Activated CD4-positive, alpha-beta T cell treated with anti-CD3 and anti-CD28 coated beads for 36 hours (primary cell): Measurements from ENCODE around the gene BEST4. TPM values are rescaled to one million over a fixed set of nuclear protein-coding genes. Genes with fewer than 3 reads are reported as not detected.
"Not testable (repeated sequence)": the region's sequence is repeated elsewhere in the genome, so short reads cannot be mapped to it uniquely, and the experiment has no call there.

Experiments
- ATAC-seq: fragments of 200-7000 bp; cut with Tn5 transposase; one replicate; pipeline ENCODE4 v1.10.0; 2021; ENCODE audit warnings: mild to moderate bottlenecking, moderate library complexity
- CTCF ChIA-PET: fragments of 350-600 bp; sonication (Branson Sonifier 250); formaldehyde crosslinking; loops from one replicate; lab custom pipeline; 2021; ENCODE audit warnings: antibody characterized with exemption; lab: Charles Lee
- POLR2A ChIA-PET: fragments of 350-600 bp; sonication (Branson Sonifier 250); formaldehyde crosslinking; loops from one replicate; lab custom pipeline; 2021; ENCODE audit warnings: antibody characterized with exemption, inconsistent platforms; lab: Charles Lee
- DNase-seq: peaks from one replicate; pipeline ENCODE4 v3.0.0-alpha.2; 2020
- H3K27ac Mint-ChIP-seq: one replicate; pipeline ENCODE4 v1.8.0; 2021; ENCODE audit warnings: mixed read lengths
- H3K27me3 Mint-ChIP-seq: one replicate; pipeline ENCODE4 v1.8.0; 2021; ENCODE audit warnings: mixed read lengths
- H3K36me3 Mint-ChIP-seq: one replicate; pipeline ENCODE4 v1.8.0; 2021; ENCODE audit warnings: low read depth, mixed read lengths
- H3K4me1 Mint-ChIP-seq: one replicate; pipeline ENCODE4 v1.8.0; 2021; ENCODE audit warnings: mixed read lengths
- H3K4me3 Mint-ChIP-seq: one replicate; pipeline ENCODE4 v1.8.0; 2021; ENCODE audit warnings: mild to moderate bottlenecking, moderate library complexity, mixed read lengths
- H3K9me3 Mint-ChIP-seq: one replicate; pipeline ENCODE4 v1.8.0; 2021; ENCODE audit warnings: low read depth, mixed read lengths
- intact Hi-C, 2 experiments: fragments of 100-400 bp; cut with DNase I in 1 of 2; cut with micrococcal nuclease in 1 of 2; formaldehyde crosslinking; loops; one replicate each; pipeline versions ENCODE4 v1.14.2 to v1.15.1; 2022 to 2024; cut with DNase I, micrococcal nuclease
- total RNA-seq, 2 experiments: library from RNA; stranded (reverse); gene quantifications; one replicate each; pipeline ENCODE4 v1.2.3, GENCODE V29; 2021

Gene BEST4
- total RNA-seq, 2 experiments from 2014 or later = 0.69 to 0.71 TPM

GRCh38 chr1:44801491-44802305 is 13.7 kb upstream of the BEST4 start:
- DNase-seq = peak; percentile 65
- peak overlapping the region; percentile 92 for H3K27ac Mint-ChIP-seq
- peaks cover 52% of the 10 kb centered on the region for H3K4me1 Mint-ChIP-seq
- peaks cover 54% of the 10 kb centered on the region for H3K36me3 Mint-ChIP-seq
- ChIA-PET CTCF (interaction anchor here (1.1 to 1.8 kb wide), 2 partner anchors 11 to 18 kb away, joined by 5 to 6 read pairs; no protein-coding TSS in a partner anchor), POLR2A (interaction anchor here (0.6 to 5.1 kb wide), 8 partner anchors 8 to 502 kb away, joined by 4 to 186 read pairs (median 18); partner anchors contain the start of genes BTBD19, HECTD3, RNU5D-1 and RPS8)
- peak; percentile 13 for ATAC-seq
- intact Hi-C loops = loop anchor here (1.0 to 10.0 kb wide), 13 partner anchors 8 to 885 kb away; partner anchors contain the start of genes RNU5D-1 (in 2 of the 2), ARMH1 (in 1 of the 2), EIF2B3 (in 1 of the 2) and GPBP1L1 (in 1 of the 2)
- no peaks in the 10 kb centered on the region for H3K27me3 Mint-ChIP-seq
- peak overlapping the region; percentile 87 for H3K4me3 Mint-ChIP-seq
- no peaks in the 10 kb centered on the region for H3K9me3 Mint-ChIP-seq

GRCh38 chr1:44799770-44800584 is 12.0 kb upstream of the BEST4 start, which contains the start of gene PLK3:
Gene PLK3 (plus strand): TSS chr1:44800377. CDS start chr1:44800464, 87 bp downstream.
- Mint-ChIP-seq H3K27ac (peak within 1 kb of the TSS; percentile 100), H3K27me3 (no peaks in the 10 kb centered on the region), H3K9me3 (no peaks in the 10 kb centered on the region), H3K36me3 (peaks cover 43% of the 10 kb centered on the region), H3K4me1 (peaks cover 41% of the 10 kb centered on the region), H3K4me3 (peak within 1 kb of the TSS; percentile 87)
- CTCF ChIA-PET = interaction anchor here (0.6 to 2.3 kb wide), 14 partner anchors 9 to 271 kb away, joined by 3 to 22 read pairs (median 6); partner anchors contain the start of genes BEST4, EIF2B3, HECTD3 and RNU5D-1
- POLR2A ChIA-PET = interaction anchor here (0.6 to 5.1 kb wide), 20 partner anchors 9 to 722 kb away, joined by 3 to 186 read pairs (median 5); partner anchors contain the start of genes BEST4, BTBD19, HECTD3 and MUTYH
- ATAC-seq = peak; percentile 84
- intact Hi-C loops = loop anchor here (2.0 to 10.0 kb wide), 11 partner anchors 19 to 887 kb away; partner anchors contain the start of genes RNU5D-1 (in 2 of the 2), ARMH1 (in 1 of the 2), EIF2B3 (in 1 of the 2) and GPBP1L1 (in 1 of the 2)
- DNase-seq = peak; percentile 99

GRCh38 chr1:44798481-44799365 is 10.8 kb upstream of the BEST4 start:
- DNase-seq (peak; percentile 5), ATAC-seq (no peak)
- peaks cover 30% of the 10 kb centered on the region for H3K36me3 Mint-ChIP-seq
- no peaks in the 10 kb centered on the region for H3K9me3 Mint-ChIP-seq
- ChIA-PET POLR2A (interaction anchor here (0.8 to 5.1 kb wide), 4 partner anchors 11 to 23 kb away, joined by 3 to 186 read pairs (median 22); partner anchors contain the start of gene RPS8), CTCF (interaction anchor here (0.6 to 2.3 kb wide), 10 partner anchors 9 to 142 kb away, joined by 3 to 22 read pairs (median 3); partner anchors contain the start of genes BEST4, BTBD19 and RNU5D-1)
- peaks cover 29% of the 10 kb centered on the region for H3K4me1 Mint-ChIP-seq
- intact Hi-C loops = no loop called here
- peak overlapping the region; percentile 100 for H3K27ac Mint-ChIP-seq
- no peaks in the 10 kb centered on the region for H3K27me3 Mint-ChIP-seq
- peak overlapping the region; percentile 87 for H3K4me3 Mint-ChIP-seq

- H3K4me1 Mint-ChIP-seq = peaks cover 22% of the 10 kb centered on the region
- peak overlapping the region; percentile 42 for H3K27ac Mint-ChIP-seq
- peak; percentile 7 for DNase-seq
- POLR2A ChIA-PET = interaction anchor here (0.9 to 5.1 kb wide), 2 partner anchors 22 to 506 kb away, joined by 9 to 186 read pairs; no protein-coding TSS in a partner anchor
- H3K4me3 Mint-ChIP-seq, ATAC-seq, intact Hi-C loops, H3K9me3 Mint-ChIP-seq, H3K27me3 Mint-ChIP-seq: not testable (repeated sequence)
- peaks cover 22% of the 10 kb centered on the region for H3K36me3 Mint-ChIP-seq
- CTCF ChIA-PET = interaction anchor here (0.8 to 1.6 kb wide), 4 partner anchors 10 to 16 kb away, joined by 3 to 7 read pairs (median 3); partner anchors contain the start of gene BEST4
Observed at GRCh38 chr1:44797886-44798285, 9.9 kb upstream of the BEST4 start.

- DNase-seq (peak; percentile 4), ATAC-seq (no peak)
- no peaks in the 10 kb centered on the region for H3K27me3 Mint-ChIP-seq
- no peak overlapping the region for H3K27ac Mint-ChIP-seq
- no peaks in the 10 kb centered on the region for H3K36me3 Mint-ChIP-seq
- H3K9me3 Mint-ChIP-seq = no peaks in the 10 kb centered on the region
- intact Hi-C loops = no loop called here
- no peak overlapping the region for H3K4me3 Mint-ChIP-seq
- no peaks in the 10 kb centered on the region for H3K4me1 Mint-ChIP-seq
- ChIA-PET POLR2A (interaction anchor here (0.6 to 2.8 kb wide), 8 partner anchors 10 to 218 kb away, joined by 3 to 18 read pairs (median 4); partner anchors contain the start of genes BTBD19 and HECTD3), CTCF (interaction anchor here (0.5 to 1.8 kb wide), 11 partner anchors 9 to 220 kb away, joined by 3 to 8 read pairs (median 4); partner anchors contain the start of gene UROD)
Observed at GRCh38 chr1:44792736-44793502, 4.9 kb upstream of the BEST4 start.

- intact Hi-C loops = no loop called here
- DNase-seq (no peak), ATAC-seq (no peak)
- CTCF ChIA-PET = interaction anchor here (1.8 to 3.0 kb wide), 6 partner anchors 8 to 62 kb away, joined by 5 to 9 read pairs (median 6); partner anchors contain the start of genes PLK3 and RNU5D-1
- peaks cover 5% of the 10 kb centered on the region for H3K4me1 Mint-ChIP-seq
- POLR2A ChIA-PET = interaction anchor here (0.6 to 2.6 kb wide), 8 partner anchors 9 to 760 kb away, joined by 3 to 18 read pairs (median 4); partner anchors contain the start of genes PLK3 and RPS8
- H3K27me3 Mint-ChIP-seq = no peaks in the 10 kb centered on the region
- H3K9me3 Mint-ChIP-seq = no peaks in the 10 kb centered on the region
- H3K27ac Mint-ChIP-seq = no peak overlapping the region
- no peak overlapping the region for H3K4me3 Mint-ChIP-seq
- H3K36me3 Mint-ChIP-seq = no peaks in the 10 kb centered on the region
Observed at GRCh38 chr1:44790968-44791801, 3.2 kb upstream of the BEST4 start.

GRCh38 chr1:44787506-44787905 is 464 bp downstream of the BEST4 start:
- Mint-ChIP-seq H3K4me1 (peaks cover 29% of the 10 kb centered on the region), H3K36me3 (peaks cover 6% of the 10 kb centered on the region), H3K27ac (no peak overlapping the region), H3K4me3 (no peak overlapping the region), H3K27me3 (no peaks in the 10 kb centered on the region), H3K9me3 (no peaks in the 10 kb centered on the region)
- DNase-seq (no peak), ATAC-seq (no peak)
- intact Hi-C loops = loop anchor here in 1 of 2 experiments (5.0 kb wide), 1 partner anchor 225 kb away; the partner anchor contains the start of genes HECTD3 and UROD
- ChIA-PET POLR2A (interaction anchor here (0.6 to 3.2 kb wide), 6 partner anchors 12 to 760 kb away, joined by 3 to 29 read pairs (median 8); partner anchors contain the start of genes PLK3 and RPS8), CTCF (interaction anchor here (0.6 to 2.3 kb wide), 8 partner anchors 9 to 552 kb away, joined by 3 to 13 read pairs (median 4); partner anchors contain the start of gene RPS8)

- peaks cover 29% of the 10 kb centered on the region for H3K4me1 Mint-ChIP-seq
- intact Hi-C loops = loop anchor here (1.0 to 5.0 kb wide), 4 partner anchors 32 to 225 kb away; partner anchors contain the start of genes HECTD3 (in 1 of the 2) and UROD (in 1 of the 2)
- no peak for DNase-seq
- POLR2A ChIA-PET = interaction anchor here (0.6 to 3.2 kb wide), 7 partner anchors 10 to 65 kb away, joined by 3 to 29 read pairs (median 5); partner anchors contain the start of genes PLK3 and RPS8
- peak overlapping the region; percentile 69 for H3K27ac Mint-ChIP-seq
- peak overlapping the region; percentile 66 for H3K4me3 Mint-ChIP-seq
- peaks cover 9% of the 10 kb centered on the region for H3K36me3 Mint-ChIP-seq
- no peaks in the 10 kb centered on the region for H3K9me3 Mint-ChIP-seq
- no peaks in the 10 kb centered on the region for H3K27me3 Mint-ChIP-seq
- CTCF ChIA-PET = interaction anchor here (0.5 to 2.3 kb wide), 5 partner anchors 11 to 56 kb away, joined by 3 to 13 read pairs (median 4); partner anchors contain the start of genes RNU5D-1 and RPS8
- ATAC-seq = no peak
Observed at GRCh38 chr1:44786841-44787426, 1.0 kb downstream of the BEST4 start.
